GM03348 (cell line): ENCODE data around the gene HESX1.
A peak's percentile ranks its signal among the peaks of the same experiment; 100 is the strongest.

Experiments used
- DNase-seq: peaks from one replicate; pipeline ENCODE4 v3.0.0; 2012; ENCODE audit warnings: low spot score

Gene HESX1

DNA sequence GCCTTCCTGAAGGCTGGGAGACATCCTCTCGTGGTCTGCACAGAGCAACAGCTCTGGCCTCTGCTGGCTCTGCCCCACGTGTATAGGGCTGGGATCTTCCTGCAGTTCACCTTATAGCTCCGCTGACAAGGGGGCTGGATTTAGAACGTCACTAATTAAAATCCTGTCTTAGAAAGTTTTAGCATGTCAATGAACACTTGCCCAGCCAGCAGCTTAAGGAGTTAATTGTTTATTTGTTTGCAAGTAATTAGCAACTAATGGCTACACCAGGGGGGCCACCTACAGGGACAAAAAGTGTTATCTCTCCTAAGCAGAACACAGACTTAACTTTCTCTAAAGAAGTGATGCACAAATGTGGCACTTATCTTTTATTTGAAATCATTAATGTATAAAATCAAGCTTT lies at the start of gene HESX1:
HESX1 (minus strand) TSS at position 84 of the 403 bp plus-strand sequence; CDS start at position 24, 60 bp downstream.
- DNase-seq = no peak

DNA sequence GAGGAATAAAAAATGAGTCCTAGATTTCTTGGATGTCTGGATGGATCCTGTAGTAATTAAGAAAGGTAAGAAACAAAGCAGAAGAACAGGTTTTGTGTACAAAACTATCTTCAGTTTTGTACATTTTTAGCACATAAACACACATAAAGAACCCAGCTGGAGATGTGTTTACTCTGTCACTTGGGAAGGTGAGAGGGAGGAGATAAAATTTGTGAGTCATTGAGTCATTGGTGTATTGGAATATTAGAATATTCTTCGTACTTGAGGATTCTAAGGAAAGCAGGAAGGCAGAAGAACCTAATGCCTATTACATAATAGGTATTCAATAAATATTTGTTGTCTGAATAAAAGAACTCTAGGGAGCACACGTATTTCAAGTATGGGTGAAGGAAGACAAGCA lies 45.2 kb upstream of the HESX1 start:
- DNase-seq = no peak

DNA sequence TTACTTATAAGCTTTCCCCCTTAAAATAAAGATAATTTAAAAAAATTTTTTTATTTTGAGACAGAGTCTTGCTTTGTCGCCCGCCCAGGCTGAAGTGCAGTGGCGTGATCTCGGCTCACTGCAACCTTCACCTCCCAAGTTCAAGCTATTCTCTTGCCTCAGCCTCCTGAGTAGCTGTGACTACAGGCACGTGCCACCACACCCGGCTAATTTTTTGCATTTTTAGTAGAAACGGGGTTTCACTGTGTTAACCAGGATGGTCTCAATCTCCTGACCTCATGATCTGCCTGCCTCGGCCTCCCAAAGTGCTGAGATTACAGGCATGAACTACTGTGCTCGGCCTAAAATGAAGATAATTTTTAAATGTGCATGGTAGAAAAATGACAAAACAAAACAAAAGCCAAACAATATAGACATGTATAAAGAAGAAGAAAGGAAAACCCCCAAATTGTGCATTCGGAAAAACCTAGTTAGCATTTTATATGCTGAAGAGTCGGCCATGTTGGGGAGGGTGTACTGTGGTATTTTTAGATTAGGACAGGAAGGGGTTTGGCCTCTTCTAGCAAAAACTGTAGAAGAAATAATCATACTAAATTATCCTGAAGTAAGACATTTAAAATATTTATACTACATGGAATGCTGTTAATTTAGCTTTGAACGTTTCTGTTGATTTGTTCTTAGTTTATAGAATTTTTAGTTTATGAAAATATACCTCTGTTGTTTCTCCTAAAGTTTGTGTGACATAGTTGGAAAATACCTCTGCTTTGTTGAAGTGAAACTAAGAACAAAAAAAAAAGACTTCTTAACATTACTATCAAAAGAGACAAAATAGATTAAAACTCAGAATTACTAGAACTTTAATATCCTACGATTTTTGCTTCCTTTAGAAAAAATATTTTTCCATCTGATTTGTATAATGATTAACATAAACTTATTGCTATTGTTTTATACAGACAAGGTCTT lies 35.1 kb upstream of the HESX1 start:
- no peak for DNase-seq

DNA sequence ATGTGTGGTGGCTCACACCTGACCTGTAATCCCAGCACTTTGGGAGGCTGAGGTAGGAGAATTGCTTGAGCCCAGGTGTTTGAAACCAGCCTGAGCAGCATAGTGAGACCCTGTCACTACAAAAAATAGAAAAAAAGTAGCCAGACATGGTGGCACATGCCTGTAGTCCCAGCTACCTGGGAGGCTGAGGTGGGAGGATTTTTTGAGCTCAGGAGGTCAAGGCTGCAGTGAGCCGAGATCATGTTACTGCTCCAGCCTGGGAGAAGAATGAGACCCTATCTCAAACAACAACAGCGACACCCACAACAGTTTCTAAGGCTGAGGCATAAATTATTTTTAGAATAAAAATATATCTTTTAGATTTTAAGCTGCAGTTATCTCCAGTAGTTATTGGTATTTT lies 34.0 kb upstream of the HESX1 start:
- no peak for DNase-seq

DNA sequence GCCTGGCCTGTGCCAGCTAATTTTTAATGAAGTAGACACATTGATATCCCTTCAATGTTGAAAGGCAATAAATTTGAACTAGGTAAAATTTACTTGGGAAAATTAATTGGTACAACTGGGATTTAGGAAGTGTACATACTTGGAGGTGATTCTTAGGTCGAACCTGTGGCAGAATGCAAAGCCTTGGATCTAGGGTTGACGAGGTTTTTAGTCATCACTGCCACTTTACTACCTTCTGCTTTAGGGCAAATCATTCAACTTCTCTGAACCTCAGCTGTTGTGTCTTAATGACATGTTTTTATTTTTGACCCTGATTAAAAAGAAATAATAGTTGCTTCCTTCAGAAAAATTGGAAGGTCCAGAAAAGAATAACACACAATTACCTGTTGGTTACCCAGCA lies 30.2 kb upstream of the HESX1 start:
- no peak for DNase-seq

DNA sequence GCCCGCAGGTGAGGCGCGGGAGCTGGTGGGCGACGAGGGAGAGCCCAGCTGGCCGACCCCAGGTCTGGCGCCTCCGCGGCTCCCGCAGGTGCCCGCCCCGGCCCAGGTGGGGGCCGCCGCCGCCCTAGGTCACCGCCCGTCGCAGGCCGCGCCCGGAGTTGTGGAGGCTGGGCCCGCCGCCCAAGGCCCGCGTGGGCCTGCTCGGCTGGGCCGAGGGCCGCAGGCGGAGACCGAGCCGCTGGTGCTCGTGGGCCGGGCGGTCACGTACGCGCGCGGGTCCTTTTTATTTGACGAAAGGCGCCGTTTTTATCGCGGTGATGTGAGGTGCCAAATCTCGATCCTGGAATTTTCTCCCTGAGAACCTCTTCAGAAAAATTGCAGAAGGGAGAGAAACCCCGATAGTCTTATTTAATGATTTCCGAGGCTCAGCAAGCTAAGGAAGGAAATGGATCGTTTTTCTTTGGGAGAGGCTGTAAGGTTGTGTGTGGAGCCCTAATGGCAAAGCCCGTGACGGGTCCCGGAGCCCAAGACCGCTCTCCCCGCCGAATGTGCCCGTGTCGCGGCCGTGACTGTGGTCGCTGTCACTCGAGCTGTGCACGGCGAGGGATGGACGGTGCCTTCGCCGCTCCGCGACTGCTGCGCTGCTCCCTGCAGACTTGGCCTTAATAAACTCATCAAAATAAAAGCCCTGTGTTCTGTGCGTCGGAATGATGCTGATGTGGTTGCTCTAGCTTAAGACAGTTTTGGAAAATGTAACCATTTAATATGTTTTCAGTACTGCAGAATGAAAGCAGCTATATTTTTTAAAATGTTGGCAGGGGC lies 28.4 kb upstream of the HESX1 start:
- DNase-seq = peak; percentile 73

DNA sequence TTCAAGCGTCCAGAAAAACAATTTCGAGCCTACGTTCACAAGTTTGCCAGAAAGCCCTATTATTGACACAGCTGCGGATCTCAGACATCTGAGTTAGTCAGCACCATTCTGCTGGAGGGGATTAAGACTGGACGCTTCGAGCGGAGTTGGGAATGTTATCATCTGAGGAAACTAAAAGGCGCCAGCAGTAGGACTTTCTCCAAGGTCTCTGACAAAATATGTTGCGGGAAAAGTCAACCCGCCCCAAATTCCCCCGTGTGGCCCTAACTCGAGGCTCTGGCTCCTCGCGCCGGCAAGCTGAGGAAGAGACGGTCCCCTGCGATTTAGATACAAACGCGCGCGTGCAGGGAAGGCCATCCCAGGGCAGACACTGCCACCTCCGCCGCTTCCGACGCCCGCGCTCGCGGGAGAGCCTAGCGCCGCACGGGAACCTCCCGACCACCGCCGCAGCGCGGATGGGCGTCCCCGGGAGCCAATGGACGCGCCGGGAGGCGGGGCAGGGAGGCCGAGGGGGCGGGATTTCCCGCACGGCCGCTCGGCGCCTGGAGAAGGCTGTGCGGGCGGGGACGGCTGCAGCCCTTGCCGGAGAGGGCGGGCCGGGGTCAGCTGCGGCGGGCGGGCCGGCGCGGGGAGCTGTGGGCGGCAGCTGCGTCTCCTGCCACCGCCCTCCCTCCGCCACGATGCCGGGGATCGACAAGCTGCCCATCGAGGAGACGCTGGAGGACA lies 27.6 kb upstream of the HESX1 start, which contains the start of gene APPL1:
APPL1 (plus strand) TSS at position 526 of the 726 bp plus-strand sequence; CDS start at position 681, 155 bp downstream.
- DNase-seq = peak; percentile 100

DNA sequence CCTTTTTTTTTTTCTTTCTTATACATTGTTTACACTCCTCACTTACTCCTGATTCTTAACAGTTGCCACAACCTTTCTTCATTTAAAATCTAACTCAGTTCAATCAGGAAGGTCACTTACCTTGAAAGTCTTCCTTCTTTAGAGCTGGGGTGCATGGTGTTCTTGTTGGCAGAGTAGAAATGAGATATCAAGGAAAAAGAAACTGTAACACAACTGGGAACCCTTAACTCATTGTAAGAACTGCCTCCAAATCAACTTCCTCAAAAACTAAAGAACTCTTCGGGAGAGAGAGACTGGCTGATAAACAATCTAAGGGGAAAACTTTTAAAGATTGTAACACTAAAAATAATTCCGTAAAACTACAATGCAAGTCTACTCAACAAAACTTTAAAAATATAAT lies 26.4 kb upstream of the HESX1 start:
- no peak for DNase-seq

DNA sequence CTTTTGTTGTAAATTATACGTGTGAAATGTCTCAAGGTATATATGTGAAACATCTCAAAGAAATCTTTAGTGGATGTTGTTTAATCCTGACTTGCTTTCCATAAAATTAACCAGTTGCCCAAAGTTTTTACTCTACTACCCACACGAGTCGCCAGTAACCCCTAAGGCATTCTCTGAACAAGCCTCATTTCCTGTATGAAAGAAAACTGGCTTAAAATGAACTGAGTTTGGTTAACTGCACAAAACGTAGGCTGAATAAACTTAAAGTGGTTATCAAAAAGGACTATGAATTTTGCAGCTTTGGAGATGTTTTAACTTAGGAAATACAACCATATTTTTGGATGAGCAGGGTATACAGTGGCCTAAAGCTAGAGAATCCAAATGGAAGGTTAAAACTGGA lies 25.1 kb upstream of the HESX1 start:
- DNase-seq = peak; percentile 8

DNA sequence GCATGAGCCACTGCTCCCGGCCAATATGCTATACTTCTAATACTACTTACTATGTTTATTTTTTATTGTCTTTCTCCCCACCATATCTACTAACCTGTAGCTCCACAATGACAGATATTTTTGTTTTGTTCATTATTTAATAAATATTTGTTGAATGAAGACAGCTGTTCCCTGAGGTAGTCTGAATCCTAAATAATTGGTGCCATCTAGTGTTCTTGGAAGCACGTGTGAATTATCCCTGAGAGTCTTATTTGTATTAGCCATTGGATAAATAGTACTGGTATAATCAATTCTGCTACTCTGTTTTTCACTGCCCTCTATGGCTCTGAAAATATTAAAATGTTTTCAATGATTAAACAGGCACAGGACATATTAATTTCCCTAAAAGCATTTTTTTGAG lies 22.1 kb upstream of the HESX1 start:
- DNase-seq = peak; percentile 62

DNA sequence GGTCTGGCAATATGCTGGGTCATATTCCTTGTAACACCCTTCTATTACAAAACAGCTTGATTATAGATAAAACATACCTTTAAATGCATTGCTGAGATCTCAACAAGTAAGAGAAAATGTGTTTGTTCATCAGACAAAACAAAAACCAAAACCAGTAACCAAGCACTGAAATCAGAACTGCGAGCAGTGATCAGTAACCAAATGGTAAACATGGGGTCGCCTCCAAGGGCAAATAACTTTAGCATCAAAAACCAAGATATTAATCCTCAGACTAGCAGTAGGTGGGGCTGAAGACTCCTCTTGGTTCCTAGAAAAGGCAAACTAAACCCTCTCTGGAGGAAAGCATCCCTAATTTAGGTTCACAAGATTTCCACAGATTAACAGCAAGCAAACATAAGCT lies 6.6 kb upstream of the HESX1 start:
- no peak for DNase-seq

DNA sequence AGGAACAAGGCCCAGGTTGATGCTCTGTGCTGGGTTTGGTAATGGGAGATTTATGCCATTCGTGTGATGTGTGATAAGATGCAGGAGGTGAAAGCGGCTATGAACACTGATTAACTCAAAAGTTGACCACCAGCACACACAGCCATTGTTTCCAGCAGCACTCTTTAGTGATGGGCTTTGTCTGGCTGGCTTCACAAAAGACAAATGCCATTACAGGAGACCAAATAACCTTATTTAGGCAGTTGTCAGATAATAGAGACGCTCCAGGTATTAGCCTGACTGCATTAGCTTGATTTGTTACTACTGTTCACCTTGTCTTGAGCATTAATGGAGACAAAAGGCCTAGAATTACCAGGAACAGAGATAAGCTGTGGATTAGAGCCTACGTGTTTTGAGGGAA lies 5.1 kb downstream of the HESX1 start:
- no peak for DNase-seq

DNA sequence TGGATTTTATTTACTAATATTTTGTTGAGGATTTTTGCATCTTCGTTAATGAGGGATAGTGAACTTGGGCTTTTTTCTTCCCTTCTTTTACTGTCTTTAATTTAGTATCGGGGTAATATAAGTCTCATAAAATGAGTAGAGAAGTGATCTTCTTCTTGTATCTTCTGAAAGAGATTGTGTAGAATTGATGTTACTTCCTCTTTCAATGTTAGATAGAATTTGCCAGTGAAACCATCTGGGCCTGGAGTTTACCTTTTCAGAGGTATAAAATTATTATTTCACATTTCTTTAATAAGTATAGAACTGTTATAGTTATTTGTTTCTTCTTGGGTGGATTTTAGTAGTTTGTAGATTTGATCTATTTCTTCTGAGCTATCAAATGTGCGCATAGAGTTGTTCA lies 7.8 kb downstream of the HESX1 start:
- no peak for DNase-seq

DNA sequence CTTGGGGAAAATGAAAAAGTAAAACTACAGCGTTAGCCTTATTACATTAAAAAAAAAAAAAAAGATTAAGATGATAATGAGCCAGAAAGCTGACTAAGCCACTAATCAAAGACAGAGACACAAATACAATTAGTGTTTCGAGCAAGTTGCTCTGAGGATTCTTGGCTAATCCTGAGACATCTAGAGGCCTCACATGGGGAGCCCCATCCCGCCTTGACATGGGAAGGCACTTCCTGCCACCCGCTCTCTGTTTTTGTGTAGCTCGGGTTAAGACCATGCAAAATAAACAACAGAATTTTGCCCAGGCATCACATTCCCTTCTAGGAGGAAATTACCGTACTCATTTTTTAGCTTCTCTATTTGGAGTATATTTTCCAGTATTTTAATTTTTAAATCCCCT lies 15.3 kb downstream of the HESX1 start:
- peak; percentile 39 for DNase-seq

DNA sequence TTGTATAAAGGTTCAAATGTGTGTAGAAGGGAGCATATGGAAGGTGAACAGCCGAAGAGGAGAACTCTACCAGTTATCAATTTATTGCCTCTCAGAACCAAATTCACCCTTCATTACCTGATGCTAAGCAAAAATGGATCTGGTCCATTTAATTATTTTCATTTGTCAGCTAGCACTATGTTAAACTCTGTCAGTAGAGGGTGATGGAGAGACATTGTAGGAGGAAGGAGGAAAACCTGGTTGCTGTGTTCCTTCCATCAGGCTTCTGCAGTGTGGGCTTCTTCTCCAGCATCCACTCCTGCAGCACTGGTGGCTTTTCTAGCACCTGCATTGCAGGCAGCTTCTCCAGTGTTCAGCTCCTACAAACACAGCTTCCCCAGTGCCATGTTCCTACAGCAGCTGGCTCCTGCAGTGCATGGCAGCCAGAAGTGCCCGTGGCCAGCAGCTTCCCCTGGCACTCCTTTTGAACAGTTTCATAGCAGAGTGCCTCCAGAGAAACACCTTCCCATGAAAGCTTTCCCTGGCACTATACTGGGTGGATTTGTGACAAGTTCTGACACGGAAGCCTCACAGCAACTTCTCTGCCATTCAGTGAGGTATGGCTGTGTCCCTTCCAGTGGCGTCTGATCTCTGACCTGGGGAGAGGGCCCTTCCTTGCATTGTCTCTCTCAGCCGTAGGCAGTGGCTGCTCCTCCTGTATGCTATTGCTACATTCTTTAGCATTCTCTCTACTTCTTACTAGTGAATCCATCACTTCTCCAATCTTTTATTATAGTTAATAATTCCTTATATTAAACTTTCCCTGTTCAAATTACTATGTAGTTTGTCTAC lies 20.0 kb downstream of the HESX1 start:
- DNase-seq = no peak

DNA sequence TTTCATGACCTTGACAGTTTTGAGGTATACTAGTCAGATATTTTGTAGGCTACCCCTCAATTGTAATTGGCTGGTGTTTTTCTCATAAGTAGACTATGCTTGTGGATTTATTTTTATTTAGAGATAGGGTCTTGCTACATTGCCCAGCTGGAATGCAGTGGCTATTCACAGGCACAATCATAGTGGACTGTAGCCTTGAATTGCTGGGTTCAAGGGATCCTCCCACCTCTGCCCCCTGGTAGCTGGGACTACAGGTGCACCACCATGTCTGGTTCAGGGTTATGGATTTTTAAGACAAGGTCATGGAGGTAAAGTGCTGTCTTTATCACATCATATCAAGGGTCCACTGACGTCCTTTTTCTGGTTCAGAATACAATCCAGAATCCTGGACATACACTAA lies 23.7 kb downstream of the HESX1 start:
- DNase-seq = no peak

DNA sequence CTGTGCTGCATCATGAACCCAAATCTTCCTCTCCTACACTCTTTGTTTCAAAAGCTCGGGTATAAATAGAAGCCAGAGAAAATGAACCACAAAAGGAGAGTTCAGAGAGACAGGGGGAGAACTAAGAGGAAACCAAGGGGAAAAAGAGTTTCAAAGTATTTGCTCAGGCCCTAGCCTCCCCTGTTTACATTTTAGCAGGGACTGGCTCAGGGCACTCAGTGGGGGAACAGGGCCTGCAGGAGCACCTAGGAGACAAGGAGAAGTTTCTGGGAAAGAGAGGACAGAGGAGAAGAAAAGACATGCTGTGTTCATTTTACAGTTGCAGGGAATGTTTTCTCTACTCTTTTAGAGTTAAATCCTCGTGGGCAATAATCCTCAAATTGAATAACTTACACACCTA lies 26.1 kb downstream of the HESX1 start:
- no peak for DNase-seq

DNA sequence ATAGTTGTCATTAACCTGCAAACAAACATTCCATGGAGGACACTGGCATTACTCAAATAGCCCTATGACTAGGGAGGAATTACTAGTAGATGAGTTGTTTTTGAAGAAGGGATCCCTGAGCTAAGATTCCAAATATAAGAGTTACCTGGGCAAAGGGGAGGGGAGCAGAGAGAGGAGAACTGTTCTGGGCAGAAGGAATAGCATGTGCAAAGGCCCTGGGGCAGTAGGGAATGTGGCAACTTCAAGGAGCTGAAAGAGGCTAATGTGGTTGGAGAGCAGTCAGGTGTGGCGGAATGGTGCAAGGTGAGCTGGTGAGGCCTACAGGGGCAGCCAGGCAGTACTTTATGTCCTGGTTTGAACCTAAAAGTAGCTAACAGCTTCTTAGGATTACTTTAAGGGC lies 28.8 kb downstream of the HESX1 start:
- no peak for DNase-seq

DNA sequence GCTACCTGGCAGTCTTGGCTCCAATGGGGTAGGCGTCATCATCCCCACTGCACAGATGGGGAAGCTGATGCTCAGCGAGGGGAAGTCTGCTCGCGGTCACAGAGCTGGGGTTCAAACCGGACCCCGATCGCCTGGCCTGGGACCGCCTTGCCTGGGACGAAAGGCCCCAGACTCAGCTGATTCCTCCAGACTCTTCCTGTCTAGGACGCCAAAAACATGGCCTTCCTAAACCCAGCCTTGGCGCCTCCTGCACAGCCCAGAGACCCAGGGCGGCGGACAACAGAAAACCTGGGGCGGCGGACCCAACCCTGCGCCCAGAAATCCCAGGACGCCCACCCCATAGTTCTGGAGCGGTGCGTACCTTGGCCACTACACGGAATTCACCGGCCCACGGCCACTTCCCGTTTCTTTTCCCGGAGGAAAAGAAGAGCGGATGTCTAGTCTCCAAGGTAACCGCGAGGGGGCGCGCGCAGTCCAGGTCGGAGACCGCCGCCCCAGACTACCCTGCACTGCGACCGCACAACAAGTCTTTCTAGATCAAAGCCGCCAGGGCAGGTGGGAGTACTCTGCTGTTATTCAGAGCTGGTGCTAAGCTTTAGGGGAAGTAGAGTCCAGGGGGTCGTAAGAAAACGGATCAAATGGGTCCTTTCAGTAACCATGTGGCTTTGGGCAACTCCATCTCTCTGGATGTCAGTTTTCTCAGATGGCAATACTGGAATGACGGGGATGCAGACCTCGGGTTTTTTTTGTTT lies 29.7 kb downstream of the HESX1 start:
- DNase-seq = peak; percentile 82

DNA sequence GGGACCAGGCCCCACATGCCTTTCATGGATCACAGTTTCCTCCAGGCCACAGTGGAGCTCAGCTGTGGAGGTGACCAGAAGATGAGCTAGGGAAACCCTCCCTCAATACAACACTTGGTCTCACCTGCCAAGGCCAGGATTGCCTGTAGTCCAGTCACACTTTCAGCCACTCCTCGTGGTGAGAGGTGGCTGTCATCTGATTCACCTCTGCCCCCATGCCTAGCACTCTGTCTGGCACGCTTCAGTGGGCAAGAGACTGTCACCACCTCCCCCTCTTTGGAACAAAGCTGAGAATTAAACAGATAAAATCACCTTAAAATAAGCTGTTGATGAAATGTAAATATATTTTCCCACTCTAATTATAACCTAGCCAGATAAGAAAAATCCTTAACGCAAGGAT lies 30.7 kb downstream of the HESX1 start:
- no peak for DNase-seq

DNA sequence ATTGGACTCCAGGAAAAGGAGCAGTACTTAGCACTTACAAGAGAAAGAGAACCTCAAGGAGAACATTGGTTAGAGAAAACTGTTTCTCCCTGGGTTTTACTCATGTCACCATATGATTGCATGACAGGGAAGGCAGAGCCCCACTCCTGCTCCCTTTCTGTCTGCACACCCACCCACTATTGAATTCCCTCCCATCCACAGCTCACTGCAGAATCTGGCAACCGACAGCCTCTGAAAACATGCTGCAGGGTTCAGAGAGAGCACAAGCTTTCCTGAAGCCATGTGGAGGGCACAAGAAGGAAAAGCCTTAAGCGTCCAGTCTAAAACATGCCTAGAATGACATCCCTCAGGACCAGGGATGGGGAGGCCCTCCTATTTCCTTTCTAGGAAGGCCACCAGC lies 31.6 kb downstream of the HESX1 start:
- DNase-seq = no peak
